Heart right ventricle (tissue), 16 donors: ENCODE results near the gene TBC1D2. TPM values are rescaled to one million over a fixed set of nuclear protein-coding genes. Genes with fewer than 3 reads are reported as not detected.

ENCODE experiments used
- ATAC-seq, 8 donors: fragments of 200-7000 bp; cut with Tn5 transposase; one replicate each; pipeline ENCODE4 v1.9.1; 2020; ENCODE audit warnings: mild to moderate bottlenecking in 8 of 8, moderate library complexity in 8 of 8, moderate number of reproducible peaks in 1 of 8
- DNase-seq, 2 donors: peaks; one replicate each; pipeline ENCODE4 v3.0.0-alpha.2; 2020
- H3K27ac ChIP-seq, 10 donors: fragments of 200-600 bp; sonication (generic) in 2 of 10; one replicate each; pipeline versions ENCODE4 v1.5.0 to v1.8.0; 2020 to 2022; ENCODE audit warnings: mild to moderate bottlenecking in 3 of 10
- H3K27me3 ChIP-seq, 7 donors: fragments of 200-600 bp; one replicate each; pipeline ENCODE4 v1.8.0; 2021 to 2022; ENCODE audit warnings: mild to moderate bottlenecking in 2 of 7
- H3K36me3 ChIP-seq, 9 donors: fragments of 200-600 bp; sonication (generic) in 1 of 9; one replicate each; pipeline versions ENCODE4 v1.5.0 to v1.8.0; 2020 to 2022; ENCODE audit warnings: mild to moderate bottlenecking in 2 of 9
- H3K4me1 ChIP-seq, 9 donors: fragments of 200-600 bp; sonication (generic) in 1 of 9; one replicate each; pipeline versions ENCODE4 v1.5.0 to v1.8.0; 2020 to 2022; ENCODE audit warnings: mild to moderate bottlenecking in 4 of 9
- H3K4me3 ChIP-seq, 10 donors: fragments of 200-600 bp; sonication (generic) in 2 of 10; one replicate each; pipeline versions ENCODE4 v1.5.0 to v1.8.0; 2020 to 2022; ENCODE audit warnings: mild to moderate bottlenecking in 7 of 10, moderate library complexity in 2 of 10
- H3K9me3 ChIP-seq, 11 donors: fragments of 200-600 bp in 10 of 11; sonication (generic) in 2 of 11; one replicate each; pipeline versions ENCODE4 v1.5.0 to v1.8.0; 2013 to 2022; ENCODE audit warnings: mild to moderate bottlenecking in 2 of 11, control low read depth in 1 of 11, moderate library complexity in 1 of 11
- CTCF ChIP-seq, 9 donors: fragments of 200-600 bp; sonication (generic) in 2 of 9; IDR thresholded peaks; one replicate each; pipeline versions ENCODE4 v1.5.0 to v1.8.0; 2021 to 2022; ENCODE audit warnings: antibody characterized with exemption in 9 of 9, mild to moderate bottlenecking in 5 of 9, moderate library complexity in 1 of 9
- WGBS, 2 donors: extraction: QIAGEN DNeasy Blood & Tissue Kit; methylation state at CpG; one replicate each; pipeline ENCODE4 v1.1.7; 2013; ENCODE audit warnings: inconsistent platforms in 1 of 2; 5-methylcytosine and 5-hydroxymethylcytosine counted together
- intact Hi-C, 10 donors: fragments of 100-400 bp; cut with DNase I; formaldehyde crosslinking; loops; one replicate each; pipeline versions ENCODE4 v1.11.1 to v1.14.2; 2022
- polyA plus RNA-seq, 2 donors: library from polyadenylated mRNA; stranded (reverse); fragments of 200-250 nt; gene quantifications; one replicate each; pipeline ENCODE4 v1.2.3, GENCODE V29; 2013
- total RNA-seq, 10 donors: library from RNA; stranded (reverse); fragmentation: NEBNext Ultra II Directional in 3 of 10; extraction: Animal tissue kit (Norgen Biotek cat#: 25700) in 3 of 10; gene quantifications; one replicate each; pipeline versions ENCODE4 v1.2.1 to v1.2.4, GENCODE V29; 2021 to 2023
- donor health status: Arrhythmogenic right ventricular cardiomyopathy.
- donor health status: ischemic (EF 13 %, LVEDD 7.1; RV severe dilation, severe dysfunction).
- donor health status: healthy with polysubstance abuse.
- donor health status: DM: no; HTN: yes; CAD: no.
- donor health status: DM: no; HTN: no; CAD: no.
- donor health status: ischemic (EF 25% LVEDD 6.9; RV normal size, moderate dysfunction).
- donor health status: ischemic (EF 25% LVEDD 5.7; RV mildly dilated, moderate dysfunction).
- donor health status: healthy.
- donor health status: DM: yes; HTN: yes; CAD: no.
- donor health status: Ischemic cardiomyopathy.
- donor health status: ischemic (EF 35%, LVEDD 5.7; RV mildly dilated, moderate dysfunction).
- donor health status: nonischemic (EF 11% LVEDD 7.7; RV severe dilation, severe dysfunction).
- donor health status: DM: yes; HTN: yes; CAD: no.
- donor health status: PGD.
- donor health status: ischemic (EF 29% LVEDD 5.4; RV normal size, mild dysfunction).
- donor health status: nonischemic (EF 23%, LVEDD 6.1; RV moderate dilation, normal function).

Gene TBC1D2
- total and polyA plus RNA-seq, 12 donors, result 0.49 to 4.3 (median 1.9) TPM

- H3K27ac ChIP-seq, result no peak overlapping the region
- intact Hi-C loops, result no loop called here
- H3K27me3 ChIP-seq, result no peaks in the 10 kb centered on the region
- H3K4me3 ChIP-seq, result no peak overlapping the region
- no peaks in the 10 kb centered on the region for H3K36me3 ChIP-seq
- no peaks in the 10 kb centered on the region for H3K4me1 ChIP-seq
- H3K9me3 ChIP-seq, result no peaks in the 10 kb centered on the region
- ATAC-seq (no peak), DNase-seq (no peak)
- TF ChIP-seq CTCF (IDR thresholded peaks at IDR 0.05), result no peak
- WGBS, 2 donors, result 81 to 90% methylated on average over 4 of the region's 4 CpGs
These were observed 93.6 kb downstream of the TBC1D2 start for GRCh38 chr9:98161851-98162250.

- ATAC-seq (no peak), DNase-seq (no peak)
- no peak overlapping the region for H3K4me3 ChIP-seq
- no peak for TF ChIP-seq CTCF (IDR thresholded peaks at IDR 0.05)
- 53 to 69% methylated on average over 6 of the region's 6 CpGs for WGBS, 2 donors
- no peaks in the 10 kb centered on the region for H3K36me3 ChIP-seq
- H3K27me3 ChIP-seq, result no peaks in the 10 kb centered on the region
- no peaks in the 10 kb centered on the region for H3K9me3 ChIP-seq
- intact Hi-C loops, result loop anchor here in 1 of 10 donors (10.0 kb wide), 1 partner anchor 65 kb away; no protein-coding TSS in a partner anchor
- H3K27ac ChIP-seq, result no peak overlapping the region
- H3K4me1 ChIP-seq, result no peaks in the 10 kb centered on the region
These were observed 95.7 kb downstream of the TBC1D2 start for GRCh38 chr9:98159790-98160189.

DNA sequence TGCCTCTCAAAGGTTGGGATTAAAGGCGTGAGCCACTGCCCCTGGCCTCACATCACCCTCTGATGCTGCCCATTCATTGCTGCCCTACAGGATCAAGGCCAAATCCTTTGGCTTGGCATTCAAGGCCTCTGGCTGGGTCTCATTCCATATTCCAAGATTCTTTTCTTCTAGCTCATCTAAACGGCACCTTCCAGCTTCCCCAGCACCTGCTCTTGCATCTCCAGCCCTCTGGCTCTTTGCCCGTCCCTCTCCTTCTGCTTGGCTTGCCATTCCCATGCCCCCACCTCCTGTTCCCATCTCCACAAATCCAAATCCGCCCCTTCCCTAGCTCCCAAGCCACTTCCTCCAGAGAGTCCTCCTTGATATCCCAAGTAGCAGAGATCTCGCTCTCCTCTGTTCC is 96.1 kb downstream of the TBC1D2 start:
- ATAC-seq (no peak), DNase-seq (no peak)
- Histone ChIP-seq H3K9me3 (no peaks in the 10 kb centered on the region), H3K4me3 (no peak overlapping the region), H3K36me3 (no peaks in the 10 kb centered on the region), H3K27me3 (no peaks in the 10 kb centered on the region), H3K4me1 (no peaks in the 10 kb centered on the region), H3K27ac (no peak overlapping the region)
- TF ChIP-seq CTCF (IDR thresholded peaks at IDR 0.05), result no peak
- intact Hi-C loops, result loop anchor here in 1 of 10 donors (10.0 kb wide), 1 partner anchor 64 kb away; no protein-coding TSS in a partner anchor
- 92 to 95% methylated on average over 5 of the region's 5 CpGs for WGBS, 2 donors

DNA sequence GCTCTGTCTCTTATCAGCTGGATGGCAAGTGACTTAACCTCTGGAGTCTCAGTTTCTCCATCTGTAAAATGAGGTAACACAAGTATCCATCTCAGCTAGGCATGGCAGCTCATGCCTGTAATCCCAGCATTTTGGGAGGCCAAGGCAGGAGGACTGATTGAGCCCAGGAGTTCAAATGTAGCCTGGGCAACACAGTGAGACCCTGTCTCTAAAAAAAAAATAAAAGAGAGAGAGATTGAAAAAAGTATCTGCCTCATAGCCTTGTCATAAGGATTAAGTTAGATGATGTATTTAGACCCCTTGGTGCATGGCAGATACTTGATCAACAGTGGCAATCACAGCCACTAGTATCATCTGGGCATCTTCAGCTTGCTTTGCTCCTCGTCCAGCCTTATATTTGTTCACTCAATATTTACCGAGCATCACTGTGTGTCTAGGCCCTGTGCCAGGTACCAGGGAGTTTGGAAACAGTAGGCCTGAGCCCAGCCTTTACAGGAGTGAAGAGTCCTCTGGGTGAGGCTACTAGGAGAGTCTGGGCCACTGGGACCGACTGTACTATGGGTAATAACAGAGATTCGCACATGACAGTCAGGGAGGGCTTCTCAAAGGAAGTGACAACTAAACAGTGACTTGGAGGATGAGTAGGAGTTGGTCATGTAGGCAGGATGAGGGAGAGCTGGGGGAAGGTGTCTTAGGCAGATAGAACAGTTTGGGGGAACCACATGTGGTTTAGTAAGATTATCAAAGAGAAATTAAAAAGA is 97.2 kb downstream of the TBC1D2 start:
- no peaks in the 10 kb centered on the region for H3K36me3 ChIP-seq
- H3K9me3 ChIP-seq, result no peaks in the 10 kb centered on the region
- intact Hi-C loops, result loop anchor here in 1 of 10 donors (10.0 kb wide), 1 partner anchor 63 kb away; no protein-coding TSS in a partner anchor
- TF ChIP-seq CTCF (IDR thresholded peaks at IDR 0.05), result no peak
- DNase-seq (no peak), ATAC-seq (no peak)
- H3K27me3 ChIP-seq, result no peaks in the 10 kb centered on the region
- no peaks in the 10 kb centered on the region for H3K4me1 ChIP-seq
- H3K27ac ChIP-seq, result no peak overlapping the region
- 80 to 84% methylated on average over 4 of the region's 4 CpGs for WGBS, 2 donors
- H3K4me3 ChIP-seq, result no peak overlapping the region
